HG03060 (cell line): Measurements from ENCODE around the gene C1QTNF7.

Source experiments
- ATAC-seq: cut with Tn5 transposase; IDR thresholded peaks from one replicate; pipeline ENCODE4 v1.9.1; 2021; ENCODE audit warnings: low read depth, moderate number of reproducible peaks; ENCODE audit not compliant: unreplicated experiment

Gene C1QTNF7

GRCh38 chr4:15451866-15452765 is 24.3 kb downstream of the C1QTNF7 start:
- no peak for ATAC-seq

- no peak for ATAC-seq
These were observed 27.5 kb downstream of the C1QTNF7 start for GRCh38 chr4:15455290-15455689.

- ATAC-seq = peak; percentile 75
These were observed 29.8 kb downstream of the C1QTNF7 start for GRCh38 chr4:15457406-15458201.

GRCh38 chr4:15458616-15459015 is 30.8 kb downstream of the C1QTNF7 start:
- ATAC-seq = no peak

- no peak for ATAC-seq
These were observed 31.9 kb downstream of the C1QTNF7 start for GRCh38 chr4:15459706-15460105.

GRCh38 chr4:15466596-15466995 is 38.8 kb downstream of the C1QTNF7 start:
- ATAC-seq = no peak

GRCh38 chr4:15469402-15470127 is 41.7 kb downstream of the C1QTNF7 start, which contains the start of gene CC2D2A:
Gene CC2D2A (plus strand): TSS chr4:15469882. CDS start chr4:15475933, 6,051 bp downstream.
- no peak for ATAC-seq

GRCh38 chr4:15470128-15470475 is 42.3 kb downstream of the C1QTNF7 start:
- no peak for ATAC-seq

GRCh38 chr4:15476396-15476795 is 48.6 kb downstream of the C1QTNF7 start:
- no peak for ATAC-seq

GRCh38 chr4:15478724-15479088 is 50.9 kb downstream of the C1QTNF7 start:
- ATAC-seq = no peak

GRCh38 chr4:15479089-15479912 is 51.5 kb downstream of the C1QTNF7 start:
- no peak for ATAC-seq

GRCh38 chr4:15479913-15480185 is 52.0 kb downstream of the C1QTNF7 start:
- no peak for ATAC-seq

GRCh38 chr4:15481961-15482745 is 54.3 kb downstream of the C1QTNF7 start:
- ATAC-seq = no peak

GRCh38 chr4:15482842-15483241 is 55.0 kb downstream of the C1QTNF7 start:
- ATAC-seq = no peak

- no peak for ATAC-seq
These were observed 60.3 kb downstream of the C1QTNF7 start for GRCh38 chr4:15488136-15488535.

GRCh38 chr4:15488658-15489470 is 61.0 kb downstream of the C1QTNF7 start:
- no peak for ATAC-seq

- ATAC-seq = no peak
These were observed 61.7 kb downstream of the C1QTNF7 start for GRCh38 chr4:15489551-15489950.

GRCh38 chr4:15493411-15493810 is 65.6 kb downstream of the C1QTNF7 start:
- ATAC-seq = no peak

- no peak for ATAC-seq
These were observed 67.8 kb downstream of the C1QTNF7 start for GRCh38 chr4:15495621-15496020.
